IMR-90 (cell line): Measurements from ENCODE around the gene GHR. TPM values are rescaled to one million over a fixed set of nuclear protein-coding genes. Genes with fewer than 3 reads are reported as not detected.

Experiments used
- ATAC-seq: fragments of 200-7000 bp; cut with Tn5 transposase; 2 replicates; pipeline ENCODE4 v1.9.1; 2020; ENCODE audit warnings: low read depth, mild to moderate bottlenecking, moderate library complexity
- BruUV-seq: library from RNA; stranded (reverse); fragments of 400-500 nt; replicated peaks from 2 replicates; lab custom pipeline; 2021; lab: Mats Ljungman, UMichigan
- CTCF ChIA-PET: fragments of 300-600 bp; formaldehyde crosslinking; extraction: SDS; loops from one replicate; lab custom pipeline; 2021; ENCODE audit warnings: antibody characterized with exemption; lab: Yijun Ruan, JAX
- POLR2A ChIA-PET: fragments of 300-600 bp; sonication (Branson Sonifier 250); formaldehyde crosslinking; loops from one replicate; lab custom pipeline; 2022; ENCODE audit warnings: antibody characterized with exemption; ENCODE audit not compliant: unreplicated experiment; lab: Charles Lee
- DNase-seq: peaks from one replicate; pipeline ENCODE4 v3.0.0; 2013
- H2AFZ ChIP-seq: replicated peaks from 2 replicates; pipeline ENCODE3; 2013; ENCODE audit warnings: low read length, mild to moderate bottlenecking; ENCODE audit not compliant: poor library complexity
- H2AK5ac ChIP-seq: 2 replicates; pipeline ENCODE4 v1.6.1; 2013; ENCODE audit warnings: low read depth, low read length, inconsistent platforms
- H2AK9ac ChIP-seq: replicated peaks from 2 replicates; pipeline ENCODE3; 2013; ENCODE audit warnings: mild to moderate bottlenecking, low read depth, low read length, moderate library complexity; ENCODE audit not compliant: poor library complexity
- H2BK120ac ChIP-seq: 2 replicates; pipeline ENCODE4 v1.6.1; 2013; ENCODE audit warnings: low read depth, low read length, inconsistent platforms
- H2BK15ac ChIP-seq: 3 replicates; pipeline ENCODE4 v1.6.1; 2013; ENCODE audit warnings: low read depth, low read length, inconsistent platforms
- H2BK20ac ChIP-seq: 2 replicates; pipeline ENCODE4 v1.6.1; 2013; ENCODE audit warnings: low read depth, mild to moderate bottlenecking, inconsistent platforms, low read length, moderate library complexity
- H2BK5ac ChIP-seq: 2 replicates; pipeline ENCODE4 v1.6.1; 2013; ENCODE audit warnings: mild to moderate bottlenecking, low read depth, low read length, inconsistent platforms; ENCODE audit not compliant: poor library complexity, severe bottlenecking
- H3K14ac ChIP-seq: replicated peaks from 2 replicates; pipeline ENCODE4 v1.6.1; 2013; ENCODE audit warnings: low read depth, low read length, inconsistent platforms
- H3K18ac ChIP-seq: 2 replicates; pipeline ENCODE4 v1.6.1; 2013; ENCODE audit warnings: low read depth, low read length, control low read depth
- H3K23ac ChIP-seq: 2 replicates; pipeline ENCODE4 v1.6.1; 2013; ENCODE audit warnings: low read depth, low read length, inconsistent platforms
- H3K27ac ChIP-seq: 2 replicates; pipeline ENCODE4 v1.5.1; 2013; ENCODE audit warnings: mild to moderate bottlenecking, control low read depth, low read length; ENCODE audit not compliant: insufficient read depth
- H3K27me3 ChIP-seq: 2 replicates; pipeline ENCODE4 v1.6.1; 2013; ENCODE audit warnings: low read length; ENCODE audit not compliant: control insufficient read depth, insufficient read depth
- H3K36me3 ChIP-seq: 2 replicates; pipeline ENCODE4 v1.6.1; 2013; ENCODE audit warnings: low read length, mixed read lengths; ENCODE audit not compliant: control insufficient read depth, insufficient read depth
- H3K4ac ChIP-seq: 2 replicates; pipeline ENCODE4 v1.6.1; 2013; ENCODE audit warnings: low read depth, low read length, inconsistent platforms
- H3K4me1 ChIP-seq: 2 replicates; pipeline ENCODE4 v1.6.1; 2013; ENCODE audit warnings: low read length, mixed read lengths; ENCODE audit not compliant: control insufficient read depth, insufficient read depth
- H3K4me2 ChIP-seq: 2 replicates; pipeline ENCODE4 v1.6.1; 2013; ENCODE audit warnings: low read depth, mild to moderate bottlenecking, control low read depth, low read length, moderate library complexity
- H3K4me3 ChIP-seq: 2 replicates; pipeline ENCODE4 v1.5.1; 2013; ENCODE audit warnings: low read depth, mild to moderate bottlenecking, control low read depth, low read length, moderate library complexity; ENCODE audit not compliant: insufficient read depth
- H3K56ac ChIP-seq: 2 replicates; pipeline ENCODE4 v1.6.1; 2013; ENCODE audit warnings: low read length, inconsistent platforms; ENCODE audit not compliant: insufficient read depth; ENCODE audit errors: extremely low read depth
- H3K79me1 ChIP-seq, 2 experiments: 2 replicates each; pipeline ENCODE4 v1.6.1; 2013; ENCODE audit warnings: low read length in 2 of 2, inconsistent platforms in 1 of 2, low read depth in 1 of 2
- H3K9ac ChIP-seq: 2 replicates; pipeline ENCODE4 v1.6.1; 2013; ENCODE audit warnings: low read depth, low read length, control low read depth
- H3K9me1 ChIP-seq: 2 replicates; pipeline ENCODE4 v1.6.1; 2013; ENCODE audit warnings: low read length, inconsistent platforms; ENCODE audit not compliant: insufficient read depth
- H3K9me3 ChIP-seq: 2 replicates; pipeline ENCODE4 v1.6.1; 2013; ENCODE audit warnings: low read length; ENCODE audit not compliant: control insufficient read depth, insufficient read depth
- H4K20me1 ChIP-seq: 2 replicates; pipeline ENCODE4 v1.6.1; 2013; ENCODE audit warnings: low read length, inconsistent platforms; ENCODE audit not compliant: insufficient read depth
- H4K5ac ChIP-seq: 2 replicates; pipeline ENCODE4 v1.6.1; 2013; ENCODE audit warnings: mild to moderate bottlenecking, low read depth, low read length, control low read depth
- H4K8ac ChIP-seq, 2 experiments: 2 replicates each; pipeline ENCODE4 v1.6.1; 2013; ENCODE audit warnings: low read depth in 2 of 2, low read length in 2 of 2, control low read depth in 1 of 2, inconsistent platforms in 1 of 2
- H4K91ac ChIP-seq: 2 replicates; pipeline ENCODE4 v1.6.1; 2013; ENCODE audit warnings: low read depth, low read length, inconsistent platforms; ENCODE audit not compliant: insufficient read depth
- BHLHE40 ChIP-seq: fragments of 150-350 bp; IDR thresholded peaks from 2 replicates; pipeline ENCODE4 v1.6.1; 2016; ENCODE audit warnings: mild to moderate bottlenecking, low read depth, low read length
- CEBPB ChIP-seq: IDR thresholded peaks from 2 replicates; pipeline ENCODE4 v1.6.1; 2012; ENCODE audit warnings: low read depth, low read length, improper control_type of control experiment
- CHD1 ChIP-seq: IDR thresholded peaks from 2 replicates; pipeline ENCODE4 v1.6.1; 2012; ENCODE audit warnings: low read depth, low read length, improper control_type of control experiment
- CTCF ChIP-seq: conservative IDR thresholded peaks from 2 replicates; pipeline ENCODE4 v1.5.1; 2012; ENCODE audit warnings: mild to moderate bottlenecking, low read depth, low read length, improper control_type of control experiment
- ELK1 ChIP-seq: fragments of 150-350 bp; IDR thresholded peaks from 2 replicates; pipeline ENCODE4 v1.6.1; 2016; ENCODE audit warnings: low read depth, mild to moderate bottlenecking, low read length, moderate library complexity, borderline replicate concordance
- FOS ChIP-seq: fragments of 150-350 bp; IDR thresholded peaks from 2 replicates; pipeline ENCODE4 v1.6.1; 2016; ENCODE audit warnings: low read depth, low read length
- MAFK ChIP-seq: IDR thresholded peaks from 2 replicates; pipeline ENCODE4 v1.6.1; 2012; ENCODE audit warnings: low read depth, low read length, improper control_type of control experiment
- MAZ ChIP-seq: IDR thresholded peaks from 2 replicates; pipeline ENCODE4 v1.6.1; 2012; ENCODE audit warnings: low read depth, mild to moderate bottlenecking, low read length, improper control_type of control experiment, moderate library complexity, borderline replicate concordance
- MXI1 ChIP-seq: IDR thresholded peaks from 2 replicates; pipeline ENCODE4 v1.6.1; 2012; ENCODE audit warnings: low read depth, mild to moderate bottlenecking, low read length, moderate library complexity, borderline replicate concordance
- NFE2L2 ChIP-seq: fragments of 150-350 bp; IDR thresholded peaks from 2 replicates; pipeline ENCODE4 v1.6.1; 2016; ENCODE audit warnings: low read depth, mild to moderate bottlenecking, low read length
- POLR2A ChIP-seq: IDR thresholded peaks from 2 replicates; pipeline ENCODE4 v1.6.1; 2012; ENCODE audit warnings: mild to moderate bottlenecking, low read depth, low read length
- RAD21 ChIP-seq: IDR thresholded peaks from 2 replicates; pipeline ENCODE4 v1.6.1; 2012; ENCODE audit warnings: low read length, improper control_type of control experiment
- RCOR1 ChIP-seq: IDR thresholded peaks from 2 replicates; pipeline ENCODE4 v1.6.1; 2012; ENCODE audit warnings: mild to moderate bottlenecking, low read length, improper control_type of control experiment; ENCODE audit not compliant: insufficient replicate concordance
- RFX5 ChIP-seq: IDR thresholded peaks from 2 replicates; pipeline ENCODE4 v1.8.0; 2012; ENCODE audit warnings: low read depth, mild to moderate bottlenecking, low read length, moderate library complexity
- SMC3 ChIP-seq: fragments of 150-350 bp; IDR thresholded peaks from 2 replicates; pipeline ENCODE4 v1.6.1; 2016; ENCODE audit warnings: low read depth, mild to moderate bottlenecking, antibody characterized with exemption, low read length, moderate library complexity
- USF2 ChIP-seq: fragments of 150-350 bp; IDR thresholded peaks from 2 replicates; pipeline ENCODE4 v1.6.1; 2017; ENCODE audit warnings: mild to moderate bottlenecking, antibody characterized with exemption, low read length, low read depth
- WGBS, 2 experiments: methylation state at CpG; one replicate each; pipeline versions ENCODE4 v1.1.5 to v1.1.7; 2013; ENCODE audit warnings: missing lambda C conversion rate in 2 of 2; ENCODE audit not compliant: insufficient read length in 1 of 2; ENCODE audit errors: extremely low coverage in 2 of 2; 5-methylcytosine and 5-hydroxymethylcytosine counted together
- dilution Hi-C: fragments of 300-500 bp; cut with HindIII; formaldehyde crosslinking; loops from one replicate; pipeline ENCODE4 v1.14.3; 2018; ENCODE audit warnings: low sequenced_read_pairs; ENCODE audit not compliant: unreplicated experiment
- in situ Hi-C: fragments of 300-500 bp; cut with MboI; formaldehyde crosslinking; loops from 3 replicates; pipeline ENCODE4 v1.14.3; 2019; ENCODE audit warnings: low sequenced_read_pairs, inconsistent platforms, mixed read lengths
- intact Hi-C: fragments of 100-400 bp; cut with micrococcal nuclease; formaldehyde crosslinking; loops from 2 replicates; pipeline ENCODE4 v1.10.0; 2022
- polyA plus RNA-seq, 3 experiments: library from polyadenylated mRNA; depleted of rRNA; stranded (reverse); fragments of >200 nt; gene quantifications; 2 replicates each; pipeline ENCODE4 v1.2.3, GENCODE V29; 2012; ENCODE audit warnings: low replicate concordance in 1 of 3
- total RNA-seq: library from RNA; depleted of rRNA; stranded (reverse); fragments of >200 nt; gene quantifications from 2 replicates; pipeline ENCODE4 v1.2.3, GENCODE V29; 2012

The GHR gene
- total and polyA plus RNA-seq, 2 of the 4 experiments (the other 2 are of a cell fraction): 0.36 to 1.1 TPM

- Histone ChIP-seq H3K4me1 (no peaks in the 10 kb centered on the region), H2AK5ac (no peak overlapping the region), H2AFZ (no peak overlapping the region), H3K27me3 (no peaks in the 10 kb centered on the region), H3K79me1 (no peaks in the 10 kb centered on the region), H3K14ac (no peak overlapping the region), H3K4ac (no peak overlapping the region), H3K36me3 (no peaks in the 10 kb centered on the region), H2BK120ac (no peak overlapping the region), H3K9me3 (no peaks in the 10 kb centered on the region), H3K4me3 (no peak overlapping the region), H3K9ac (no peak overlapping the region), H2AK9ac (no peak overlapping the region), H4K8ac (no peak overlapping the region), H4K20me1 (no peaks in the 10 kb centered on the region), H4K91ac (no peak overlapping the region), H3K23ac (no peak overlapping the region), H3K27ac (no peak overlapping the region), H3K18ac (no peak overlapping the region), H4K5ac (no peak overlapping the region), H3K9me1 (no peaks in the 10 kb centered on the region), H2BK5ac (no peak overlapping the region), H2BK20ac (no peak overlapping the region), H3K56ac (no peak overlapping the region), H3K4me2 (no peak overlapping the region), H2BK15ac (no peak overlapping the region)
- DNase-seq: no peak
- intact Hi-C loops (no loop called here), dilution Hi-C loops (no loop called here), in situ Hi-C loops (loop anchor here (25.0 kb wide), 1 partner anchor 733 kb away; the partner anchor contains the start of gene OXCT1)
- no TSS peak for BruUV-seq
- ATAC-seq: no peak
- WGBS, 2 experiments: 63% methylated on average over 1 of the region's 2 CpGs; no CpG with 5 or more reads in 1 of the 2 experiments
- TF ChIP-seq CHD1: no peak
- TF ChIP-seq SMC3: no peak
- TF ChIP-seq BHLHE40: no peak
- TF ChIP-seq USF2: no peak
- no peak for TF ChIP-seq CTCF
- TF ChIP-seq ELK1: no peak
- TF ChIP-seq POLR2A: no peak
- TF ChIP-seq MAZ: no peak
- no peak for TF ChIP-seq NFE2L2
- TF ChIP-seq CEBPB: no peak
- no peak for TF ChIP-seq MAFK
- TF ChIP-seq RFX5: no peak
- no peak for TF ChIP-seq MXI1
- no peak for TF ChIP-seq FOS
- TF ChIP-seq RCOR1: no peak
- TF ChIP-seq RAD21: no peak
- ChIA-PET CTCF (no interaction called here), POLR2A (no interaction called here)
Measured at GRCh38 chr5:42595597-42595996, 172.4 kb downstream of the GHR start.
